Mesothelial cell of epicardium (in vitro differentiated cells): ENCODE results near the gene ADAMTS9. TPM values are rescaled to one million over a fixed set of nuclear protein-coding genes. Genes with fewer than 3 reads are reported as not detected.
A peak's percentile ranks its signal among the peaks of the same experiment; 100 is the strongest.

Experiments
- DNase-seq, 2 experiments: peaks; one replicate each; pipeline ENCODE4 v3.0.0; 2021; ENCODE audit warnings: low spot score in 2 of 2; ENCODE audit not compliant: unreplicated experiment in 2 of 2
- H3K27ac Mint-ChIP-seq: 2 replicates; pipeline ENCODE4 v1.8.0; 2021; ENCODE audit warnings: mixed read lengths
- H3K27me3 Mint-ChIP-seq: 2 replicates; pipeline ENCODE4 v1.8.0; 2021; ENCODE audit warnings: low read depth, mixed read lengths
- H3K36me3 Mint-ChIP-seq: 2 replicates; pipeline ENCODE4 v1.8.0; 2021; ENCODE audit warnings: mixed read lengths
- H3K4me1 Mint-ChIP-seq: 2 replicates; pipeline ENCODE4 v1.8.0; 2021; ENCODE audit warnings: mixed read lengths
- H3K4me3 Mint-ChIP-seq: 2 replicates; pipeline ENCODE4 v1.8.0; 2021; ENCODE audit warnings: mild to moderate bottlenecking, moderate library complexity, mixed read lengths
- H3K9me3 Mint-ChIP-seq: 2 replicates; pipeline ENCODE4 v1.8.0; 2021; ENCODE audit warnings: mixed read lengths
- total RNA-seq: library from RNA; stranded (reverse); gene quantifications from 3 replicates; pipeline ENCODE4 v1.2.1, GENCODE V29; 2021
- TF ChIP-seq, protein P1 (sequence below): fragments of 200-600 bp; sonication (generic); IDR thresholded peaks from one replicate; pipeline ENCODE4 v1.5.0; 2021; ENCODE audit warnings: antibody characterized with exemption; ENCODE audit not compliant: unreplicated experiment

Gene ADAMTS9
- total RNA-seq, 1 donor from 2014 or later = 127 TPM

DNA sequence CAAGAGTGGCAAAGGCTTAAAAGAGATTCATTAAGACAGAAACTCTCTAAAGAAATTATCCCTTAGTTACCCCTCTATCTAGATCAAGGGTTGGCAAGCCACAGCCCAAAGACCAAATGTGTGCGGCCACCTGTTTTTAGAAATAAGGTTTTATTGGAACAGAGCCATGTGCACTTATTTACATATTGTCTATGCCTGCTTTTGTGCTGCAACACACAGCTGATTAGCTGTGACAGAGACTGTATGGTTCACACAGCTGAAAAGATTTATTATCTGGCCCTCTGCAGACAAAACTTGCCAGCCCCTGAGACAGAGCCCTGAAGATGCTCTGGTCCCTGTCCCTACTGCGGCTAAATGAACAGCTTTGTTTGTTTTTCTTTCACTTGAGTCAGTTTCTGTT, 88.1 kb downstream of the ADAMTS9 start:
- Mint-ChIP-seq H3K36me3 (peaks cover 38% of the 10 kb centered on the region), H3K9me3 (no peaks in the 10 kb centered on the region), H3K4me3 (no peak overlapping the region), H3K27ac (no peak overlapping the region), H3K27me3 (no peaks in the 10 kb centered on the region), H3K4me1 (peaks cover 29% of the 10 kb centered on the region)
- DNase-seq = no peak
- TF ChIP-seq, protein P1, sequence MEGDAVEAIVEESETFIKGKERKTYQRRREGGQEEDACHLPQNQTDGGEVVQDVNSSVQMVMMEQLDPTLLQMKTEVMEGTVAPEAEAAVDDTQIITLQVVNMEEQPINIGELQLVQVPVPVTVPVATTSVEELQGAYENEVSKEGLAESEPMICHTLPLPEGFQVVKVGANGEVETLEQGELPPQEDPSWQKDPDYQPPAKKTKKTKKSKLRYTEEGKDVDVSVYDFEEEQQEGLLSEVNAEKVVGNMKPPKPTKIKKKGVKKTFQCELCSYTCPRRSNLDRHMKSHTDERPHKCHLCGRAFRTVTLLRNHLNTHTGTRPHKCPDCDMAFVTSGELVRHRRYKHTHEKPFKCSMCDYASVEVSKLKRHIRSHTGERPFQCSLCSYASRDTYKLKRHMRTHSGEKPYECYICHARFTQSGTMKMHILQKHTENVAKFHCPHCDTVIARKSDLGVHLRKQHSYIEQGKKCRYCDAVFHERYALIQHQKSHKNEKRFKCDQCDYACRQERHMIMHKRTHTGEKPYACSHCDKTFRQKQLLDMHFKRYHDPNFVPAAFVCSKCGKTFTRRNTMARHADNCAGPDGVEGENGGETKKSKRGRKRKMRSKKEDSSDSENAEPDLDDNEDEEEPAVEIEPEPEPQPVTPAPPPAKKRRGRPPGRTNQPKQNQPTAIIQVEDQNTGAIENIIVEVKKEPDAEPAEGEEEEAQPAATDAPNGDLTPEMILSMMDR = no peak

GRCh38 chr3:64595253-64595694, 92.5 kb downstream of the ADAMTS9 start:
- Mint-ChIP-seq H3K36me3 (peaks cover 18% of the 10 kb centered on the region), H3K27ac (no peak overlapping the region), H3K4me3 (no peak overlapping the region), H3K27me3 (no peaks in the 10 kb centered on the region), H3K9me3 (no peaks in the 10 kb centered on the region), H3K4me1 (peaks cover 28% of the 10 kb centered on the region)
- DNase-seq = no peak
- TF ChIP-seq, protein P1 = no peak

- H3K4me1 Mint-ChIP-seq = peaks cover 21% of the 10 kb centered on the region
- no peak for DNase-seq
- H3K4me3 Mint-ChIP-seq = no peak overlapping the region
- H3K9me3 Mint-ChIP-seq = no peaks in the 10 kb centered on the region
- TF ChIP-seq, protein P1 = no peak
- peaks cover 18% of the 10 kb centered on the region for H3K36me3 Mint-ChIP-seq
- no peak overlapping the region for H3K27ac Mint-ChIP-seq
- H3K27me3 Mint-ChIP-seq = no peaks in the 10 kb centered on the region
These were observed 93.7 kb downstream of the ADAMTS9 start for GRCh38 chr3:64594134-64594533.

DNA sequence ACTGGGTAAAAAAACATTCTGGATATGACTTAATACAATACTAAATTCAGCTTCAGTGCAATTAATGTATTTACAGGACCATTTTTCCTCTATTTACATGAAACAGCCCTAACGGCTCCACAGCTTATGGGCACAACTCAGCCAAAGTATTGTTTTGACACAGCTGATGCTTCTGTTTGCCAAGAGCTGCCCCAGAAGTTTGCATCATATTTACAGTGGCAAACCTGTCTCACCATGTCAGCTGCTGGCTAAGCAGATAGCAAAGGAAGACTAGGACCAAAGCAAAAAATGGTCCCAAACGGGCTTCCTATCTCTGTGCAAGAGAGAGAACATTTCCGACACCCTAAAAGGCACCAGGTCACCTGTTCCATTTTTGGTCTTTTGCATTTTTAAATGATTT, 94.5 kb downstream of the ADAMTS9 start:
- DNase-seq = no peak
- no peak overlapping the region for H3K27ac Mint-ChIP-seq
- no peaks in the 10 kb centered on the region for H3K9me3 Mint-ChIP-seq
- H3K27me3 Mint-ChIP-seq = no peaks in the 10 kb centered on the region
- no peak overlapping the region for H3K4me3 Mint-ChIP-seq
- TF ChIP-seq, protein P1 = no peak
- H3K4me1 Mint-ChIP-seq = peaks cover 20% of the 10 kb centered on the region
- H3K36me3 Mint-ChIP-seq = peaks cover 18% of the 10 kb centered on the region

DNA sequence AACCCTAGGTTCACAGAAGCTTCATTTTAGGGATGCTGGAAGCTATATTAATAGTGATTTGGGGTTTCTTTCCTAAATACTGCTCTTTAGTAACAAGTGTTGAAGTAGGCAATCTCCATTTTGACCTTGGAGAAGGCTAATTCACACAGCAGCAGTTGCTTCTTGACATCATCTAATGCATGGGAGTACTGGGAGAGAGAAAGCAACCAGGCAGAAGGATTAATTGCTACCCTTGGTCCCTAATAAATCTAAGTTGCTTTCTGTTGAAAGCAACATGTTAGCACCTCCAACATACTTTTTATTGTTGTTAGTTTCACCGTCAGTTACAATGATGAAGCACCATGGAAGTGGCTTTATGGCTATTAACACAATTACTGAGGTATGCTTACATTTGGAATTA, 96.2 kb downstream of the ADAMTS9 start:
- Mint-ChIP-seq H3K36me3 (peaks cover 11% of the 10 kb centered on the region), H3K4me3 (no peak overlapping the region), H3K27me3 (no peaks in the 10 kb centered on the region), H3K9me3 (no peaks in the 10 kb centered on the region), H3K27ac (no peak overlapping the region), H3K4me1 (peaks cover 30% of the 10 kb centered on the region)
- TF ChIP-seq, protein P1 = no peak
- DNase-seq = no peak

DNA sequence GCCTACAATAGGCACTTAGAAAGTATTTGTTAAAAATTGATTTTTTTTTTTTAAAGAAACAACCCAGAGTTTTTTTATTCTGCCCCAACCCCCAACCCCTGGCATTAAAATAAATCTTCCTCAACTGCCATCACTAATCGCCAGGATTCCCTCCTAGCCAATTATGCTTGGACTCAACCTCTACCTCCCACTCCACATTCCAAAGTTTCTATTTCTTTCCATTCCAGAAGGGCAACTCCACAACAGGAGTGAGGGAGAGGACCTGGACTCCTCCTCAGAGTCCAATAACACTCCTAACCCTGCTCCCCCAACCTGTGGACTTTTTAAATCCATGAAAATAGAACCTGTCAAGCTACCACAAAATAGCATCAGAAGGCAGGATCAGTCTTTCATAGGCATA, 99.4 kb downstream of the ADAMTS9 start:
- Mint-ChIP-seq H3K27ac (peak overlapping the region; percentile 52), H3K27me3 (no peaks in the 10 kb centered on the region), H3K36me3 (peaks cover 5% of the 10 kb centered on the region), H3K4me3 (no peak overlapping the region), H3K4me1 (peaks cover 40% of the 10 kb centered on the region), H3K9me3 (no peaks in the 10 kb centered on the region)
- TF ChIP-seq, protein P1 = no peak
- DNase-seq = no peak
